ENCODE data around the gene TGFBR3. TPM values are rescaled to one million over a fixed set of nuclear protein-coding genes. Genes with fewer than 3 reads are reported as not detected.

Gene TGFBR3
- total and polyA plus RNA-seq, 2 of the 4 experiments (the other 2 are of a cell fraction) = 3.0 to 11.3 TPM

DNA sequence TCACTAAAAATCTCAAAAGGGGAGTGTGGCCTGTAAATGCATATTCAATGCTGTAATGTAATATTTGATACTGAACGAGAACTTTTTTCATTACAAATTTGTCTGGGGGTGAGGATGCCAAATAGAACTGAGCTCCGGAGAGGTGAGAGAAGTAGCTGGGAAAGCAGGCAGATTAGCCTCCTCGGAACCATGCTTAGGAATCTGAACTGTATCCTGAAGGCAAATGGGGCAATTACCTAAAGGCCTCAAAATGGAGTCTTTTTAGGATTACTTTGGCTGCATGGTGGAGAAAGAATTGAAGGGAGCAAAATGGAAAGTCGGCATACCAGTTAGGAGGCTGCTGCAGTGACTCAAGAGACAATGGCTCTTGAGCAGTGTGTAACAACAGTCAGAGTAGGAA, 206.5 kb downstream of the TGFBR3 start:
- no peak overlapping the region for H3K56ac ChIP-seq (ENCODE audit: extremely low read depth, insufficient read depth, low read length)
- H4K20me1 ChIP-seq (ENCODE audit: insufficient read depth, low read length) = no peaks in the 10 kb centered on the region
- H3K9me3 ChIP-seq (ENCODE audit: control insufficient read depth, insufficient read depth, low read length) = no peaks in the 10 kb centered on the region
- H2BK15ac ChIP-seq (ENCODE audit: low read depth, low read length) = no peak overlapping the region
- no peak overlapping the region for H3K9ac ChIP-seq (ENCODE audit: low read depth, low read length)
- H3K4ac ChIP-seq (ENCODE audit: low read depth, low read length) = no peak overlapping the region
- H3K18ac ChIP-seq (ENCODE audit: low read depth, low read length) = no peak overlapping the region
- no peak overlapping the region for H3K4me3 ChIP-seq (ENCODE audit: insufficient read depth, low read depth, low read length)
- H3K79me1 ChIP-seq (ENCODE audit: low read depth in 1 of 2, low read length in 2 of 2) = no peaks in the 10 kb centered on the region
- in situ Hi-C loops (cut with MboI; ENCODE audit: low sequenced_read_pairs) = no loop called here
- H3K4me1 ChIP-seq (ENCODE audit: control insufficient read depth, insufficient read depth, low read length) = peaks cover 5% of the 10 kb centered on the region; the same call in 1 of the 2 replicates
- no peak overlapping the region for H2AFZ ChIP-seq (replicated peaks; ENCODE audit: low read length, poor library complexity)
- H3K36me3 ChIP-seq (ENCODE audit: control insufficient read depth, insufficient read depth, low read length) = peaks cover 7% of the 10 kb centered on the region
- no peak overlapping the region for H2BK20ac ChIP-seq (ENCODE audit: low read depth, low read length)
- no peak overlapping the region for H2AK5ac ChIP-seq (ENCODE audit: low read depth, low read length)
- H3K27ac ChIP-seq (ENCODE audit: insufficient read depth, low read length) = no peak overlapping the region
- H4K91ac ChIP-seq (ENCODE audit: insufficient read depth, low read depth, low read length) = no peak overlapping the region
- dilution Hi-C loops (cut with HindIII; ENCODE audit: low sequenced_read_pairs, unreplicated experiment) = no loop called here
- H2BK120ac ChIP-seq (ENCODE audit: low read depth, low read length) = no peak overlapping the region
- H2BK5ac ChIP-seq (ENCODE audit: low read depth, low read length, poor library complexity, severe bottlenecking) = no peak overlapping the region
- intact Hi-C loops (cut with micrococcal nuclease) = no loop called here
- ATAC-seq (ENCODE audit: low read depth) = no peak
- H3K14ac ChIP-seq (replicated peaks; ENCODE audit: low read depth, low read length) = no peak overlapping the region
- H4K5ac ChIP-seq (ENCODE audit: low read depth, low read length) = no peak overlapping the region
- no peak for DNase-seq
- no TSS peak for BruUV-seq (replicated peaks)
- POLR2A ChIA-PET (ENCODE audit: unreplicated experiment) = no interaction called here
- no peaks in the 10 kb centered on the region for H3K9me1 ChIP-seq (ENCODE audit: insufficient read depth, low read length)
- no peak overlapping the region for H4K8ac ChIP-seq (ENCODE audit: low read depth in 2 of 2, low read length in 2 of 2)
- 95% methylated on average over 3 of the region's 4 CpGs; no CpG with 5 or more reads in 1 of the 2 experiments for WGBS, 2 experiments (ENCODE audit: extremely low coverage in 2 of 2, insufficient read length in 1 of 2)
- H2AK9ac ChIP-seq (replicated peaks; ENCODE audit: low read depth, low read length, poor library complexity) = no peak overlapping the region
- H3K27me3 ChIP-seq (ENCODE audit: control insufficient read depth, insufficient read depth, low read length) = no peaks in the 10 kb centered on the region
- no peak overlapping the region for H3K23ac ChIP-seq (ENCODE audit: low read depth, low read length)
- TF ChIP-seq, protein P1, sequence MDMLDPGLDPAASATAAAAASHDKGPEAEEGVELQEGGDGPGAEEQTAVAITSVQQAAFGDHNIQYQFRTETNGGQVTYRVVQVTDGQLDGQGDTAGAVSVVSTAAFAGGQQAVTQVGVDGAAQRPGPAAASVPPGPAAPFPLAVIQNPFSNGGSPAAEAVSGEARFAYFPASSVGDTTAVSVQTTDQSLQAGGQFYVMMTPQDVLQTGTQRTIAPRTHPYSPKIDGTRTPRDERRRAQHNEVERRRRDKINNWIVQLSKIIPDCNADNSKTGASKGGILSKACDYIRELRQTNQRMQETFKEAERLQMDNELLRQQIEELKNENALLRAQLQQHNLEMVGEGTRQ (IDR thresholded peaks at IDR 0.05; ENCODE audit: low read depth, low read length) = no peak
- no peak for TF ChIP-seq MAZ (IDR thresholded peaks at IDR 0.05; ENCODE audit: borderline replicate concordance, low read depth, low read length)
- TF ChIP-seq SMC3 (IDR thresholded peaks at IDR 0.05; ENCODE audit: low read depth, low read length) = no peak
- TF ChIP-seq RFX5 (IDR thresholded peaks at IDR 0.05; ENCODE audit: low read depth, low read length) = no peak
- no peak for TF ChIP-seq RCOR1 (IDR thresholded peaks at IDR 0.05; ENCODE audit: insufficient replicate concordance, low read length)
- CTCF ChIA-PET = no interaction called here
- H3K4me2 ChIP-seq (ENCODE audit: low read depth, low read length) = no peak overlapping the region
